ENCODE data around the gene FNIP1. TPM values are rescaled to one million over a fixed set of nuclear protein-coding genes. Genes with fewer than 3 reads are reported as not detected.

FNIP1 gene
- total RNA-seq, 1 donor from 2014 or later, result 28.5 TPM

GRCh38 chr5:131786036-131786435, 10.8 kb downstream of the FNIP1 start:
- H3K79me2 ChIP-seq (ENCODE audit: insufficient read depth, low read length), result peaks cover 97% of the 10 kb centered on the region
- H2AFZ ChIP-seq (ENCODE audit: low read depth, low read length), result no peak overlapping the region
- H3K4me1 ChIP-seq (ENCODE audit: insufficient read depth, low read length), result no peaks in the 10 kb centered on the region
- DNase-seq (ENCODE audit: low read depth) (no peak), FAIRE-seq (no peak)
- H3K9ac ChIP-seq (ENCODE audit: low read length), result no peak overlapping the region
- no peak overlapping the region for H3K4me3 ChIP-seq (ENCODE audit: insufficient read depth, low read depth, low read length)
- TF ChIP-seq EZH2 (IDR thresholded peaks at IDR 0.05; ENCODE audit: insufficient read depth, low read length), result no peak
- TF ChIP-seq CTCF (IDR thresholded peaks at IDR 0.05; ENCODE audit: insufficient read depth, low read depth, low read length), result no peak
- H3K27ac Mint-ChIP-seq (ENCODE audit: unreplicated experiment), result no peak overlapping the region
- no peaks in the 10 kb centered on the region for H3K27me3 ChIP-seq (ENCODE audit: insufficient read depth, low read length)
- H3K9me3 ChIP-seq (ENCODE audit: insufficient read depth, low read depth, low read length), result no peaks in the 10 kb centered on the region
- H3K4me1 Mint-ChIP-seq (ENCODE audit: low read depth, unreplicated experiment), result peaks cover 3% of the 10 kb centered on the region
- H3K4me2 ChIP-seq (ENCODE audit: low read length), result no peak overlapping the region
- H3K36me3 ChIP-seq (ENCODE audit: insufficient read depth, low read length), result peaks cover 2% of the 10 kb centered on the region
- no peaks in the 10 kb centered on the region for H3K27me3 Mint-ChIP-seq (ENCODE audit: low read depth, unreplicated experiment)
- H4K20me1 ChIP-seq (ENCODE audit: insufficient read depth, low read length), result peaks cover 85% of the 10 kb centered on the region
- peaks cover 7% of the 10 kb centered on the region for H3K36me3 Mint-ChIP-seq (ENCODE audit: low read depth, unreplicated experiment)
- no peak overlapping the region for H3K4me3 Mint-ChIP-seq (ENCODE audit: unreplicated experiment)
- peaks cover 3% of the 10 kb centered on the region for H3K9me3 Mint-ChIP-seq (ENCODE audit: unreplicated experiment)
- no peak overlapping the region for H3K27ac ChIP-seq (ENCODE audit: low read depth, low read length)

- DNase-seq (ENCODE audit: low read depth), result no peak
- Mint-ChIP-seq H3K9me3 (ENCODE audit: unreplicated experiment) (peaks cover 3% of the 10 kb centered on the region), H3K27ac (ENCODE audit: unreplicated experiment) (peak overlapping the region; percentile 26), H3K4me3 (ENCODE audit: unreplicated experiment) (peak overlapping the region; percentile 13), H3K27me3 (ENCODE audit: low read depth, unreplicated experiment) (no peaks in the 10 kb centered on the region), H3K4me1 (ENCODE audit: low read depth, unreplicated experiment) (peaks cover 3% of the 10 kb centered on the region), H3K36me3 (ENCODE audit: low read depth, unreplicated experiment) (peaks cover 7% of the 10 kb centered on the region)
- Histone ChIP-seq H3K4me1 (ENCODE audit: insufficient read depth, low read length) (no peaks in the 10 kb centered on the region), H3K4me3 (ENCODE audit: insufficient read depth, low read depth, low read length) (no peak overlapping the region), H3K27ac (ENCODE audit: low read depth, low read length) (no peak overlapping the region), H3K4me2 (ENCODE audit: low read length) (no peak overlapping the region), H3K27me3 (ENCODE audit: insufficient read depth, low read length) (no peaks in the 10 kb centered on the region), H4K20me1 (ENCODE audit: insufficient read depth, low read length) (peaks cover 76% of the 10 kb centered on the region), H3K9me3 (ENCODE audit: insufficient read depth, low read depth, low read length) (no peaks in the 10 kb centered on the region), H2AFZ (ENCODE audit: low read depth, low read length) (no peak overlapping the region), H3K36me3 (ENCODE audit: insufficient read depth, low read length) (no peaks in the 10 kb centered on the region), H3K79me2 (ENCODE audit: insufficient read depth, low read length) (peaks cover 96% of the 10 kb centered on the region), H3K9ac (ENCODE audit: low read length) (no peak overlapping the region)
- TF ChIP-seq CTCF (IDR thresholded peaks at IDR 0.05; ENCODE audit: insufficient read depth, low read depth, low read length) (no peak), EZH2 (IDR thresholded peaks at IDR 0.05; ENCODE audit: insufficient read depth, low read length) (no peak)
- no peak for FAIRE-seq
These were observed 12.9 kb downstream of the FNIP1 start for GRCh38 chr5:131783874-131784273.

- H3K36me3 ChIP-seq (ENCODE audit: insufficient read depth, low read length), result no peaks in the 10 kb centered on the region
- no peak overlapping the region for H3K9ac ChIP-seq (ENCODE audit: low read length)
- H3K4me1 Mint-ChIP-seq (ENCODE audit: low read depth, unreplicated experiment), result peaks cover 3% of the 10 kb centered on the region
- DNase-seq (ENCODE audit: low read depth) (no peak), FAIRE-seq (no peak)
- H3K79me2 ChIP-seq (ENCODE audit: insufficient read depth, low read length), result peaks cover 90% of the 10 kb centered on the region
- H3K4me3 ChIP-seq (ENCODE audit: insufficient read depth, low read depth, low read length), result no peak overlapping the region
- H3K27ac Mint-ChIP-seq (ENCODE audit: unreplicated experiment), result no peak overlapping the region
- peaks cover 7% of the 10 kb centered on the region for H3K36me3 Mint-ChIP-seq (ENCODE audit: low read depth, unreplicated experiment)
- no peaks in the 10 kb centered on the region for H3K4me1 ChIP-seq (ENCODE audit: insufficient read depth, low read length)
- peaks cover 3% of the 10 kb centered on the region for H3K9me3 Mint-ChIP-seq (ENCODE audit: unreplicated experiment)
- no peak overlapping the region for H3K27ac ChIP-seq (ENCODE audit: low read depth, low read length)
- no peak for TF ChIP-seq CTCF (IDR thresholded peaks at IDR 0.05; ENCODE audit: insufficient read depth, low read depth, low read length)
- TF ChIP-seq EZH2 (IDR thresholded peaks at IDR 0.05; ENCODE audit: insufficient read depth, low read length), result no peak
- H3K4me3 Mint-ChIP-seq (ENCODE audit: unreplicated experiment), result no peak overlapping the region
- H3K9me3 ChIP-seq (ENCODE audit: insufficient read depth, low read depth, low read length), result no peaks in the 10 kb centered on the region
- peaks cover 71% of the 10 kb centered on the region for H4K20me1 ChIP-seq (ENCODE audit: insufficient read depth, low read length)
- no peaks in the 10 kb centered on the region for H3K27me3 Mint-ChIP-seq (ENCODE audit: low read depth, unreplicated experiment)
- no peak overlapping the region for H2AFZ ChIP-seq (ENCODE audit: low read depth, low read length)
- no peaks in the 10 kb centered on the region for H3K27me3 ChIP-seq (ENCODE audit: insufficient read depth, low read length)
- H3K4me2 ChIP-seq (ENCODE audit: low read length), result no peak overlapping the region
These were observed 13.5 kb downstream of the FNIP1 start for GRCh38 chr5:131783357-131783756.

Data from astrocyte (in vitro differentiated cells and primary cell).